CD4-positive, alpha-beta T cell treated with Interleukin-17A for 4 hours (primary cell): ENCODE measurements around the gene UBL4A.

ENCODE experiments used
- DNase-seq: peaks from one replicate; pipeline ENCODE4 v3.0.0-alpha.2; 2020; ENCODE audit warnings: mixed read lengths

The UBL4A gene

GRCh38 chrX:154481911-154482601, 4.4 kb downstream of the UBL4A start:
- no peak for DNase-seq

- no peak for DNase-seq
Observed at GRCh38 chrX:154481195-154481594, 5.2 kb downstream of the UBL4A start.

GRCh38 chrX:154478728-154479622, 7.4 kb downstream of the UBL4A start, which contains the start of gene LAGE3:
Gene LAGE3, minus strand, starts transcription at chrX:154479281. Its CDS starts 366 bp downstream, at chrX:154478915.
- peak; percentile 95 for DNase-seq

GRCh38 chrX:154477891-154478477, 8.4 kb downstream of the UBL4A start:
- no peak for DNase-seq

GRCh38 chrX:154476821-154477220, 9.6 kb downstream of the UBL4A start:
- DNase-seq: no peak

- no peak for DNase-seq
Observed at GRCh38 chrX:154473683-154474082, 12.7 kb downstream of the UBL4A start.

- no peak for DNase-seq
Observed at GRCh38 chrX:154472685-154473632, 13.5 kb downstream of the UBL4A start.

GRCh38 chrX:154471839-154472684, 14.4 kb downstream of the UBL4A start:
- DNase-seq: no peak

GRCh38 chrX:154470914-154471568, 15.4 kb downstream of the UBL4A start:
- DNase-seq: no peak

- no peak for DNase-seq
Observed at GRCh38 chrX:154470434-154470833, 16.0 kb downstream of the UBL4A start.

GRCh38 chrX:154469880-154470279, 16.5 kb downstream of the UBL4A start:
- no peak for DNase-seq

GRCh38 chrX:154469114-154469513, 17.3 kb downstream of the UBL4A start:
- no peak for DNase-seq

- DNase-seq: no peak
Observed at GRCh38 chrX:154468217-154468616, 18.2 kb downstream of the UBL4A start.

GRCh38 chrX:154467556-154467955, 18.9 kb downstream of the UBL4A start:
- DNase-seq: no peak

- no peak for DNase-seq
Observed at GRCh38 chrX:154466907-154467306, 19.5 kb downstream of the UBL4A start.

GRCh38 chrX:154466036-154466435, 20.4 kb downstream of the UBL4A start:
- no peak for DNase-seq

GRCh38 chrX:154465601-154466000, 20.8 kb downstream of the UBL4A start:
- DNase-seq: no peak

- DNase-seq: no peak
Observed at GRCh38 chrX:154464806-154465365, 21.5 kb downstream of the UBL4A start.

GRCh38 chrX:154463611-154464220, 22.7 kb downstream of the UBL4A start:
- no peak for DNase-seq

GRCh38 chrX:154462396-154462795, 24.0 kb downstream of the UBL4A start:
- no peak for DNase-seq
